K562 (cell line): ENCODE measurements around the gene DHRS3. TPM values are rescaled to one million over a fixed set of nuclear protein-coding genes. Genes with fewer than 3 reads are reported as not detected.

Experiments used
- BRD4 ChIP-seq: fragments of 200-600 bp; sonication (generic); IDR thresholded peaks from 2 replicates; pipeline ENCODE4 v1.6.1; 2017; ENCODE audit warnings: inconsistent platforms
- CREM ChIP-seq: IDR thresholded peaks from 2 replicates; pipeline ENCODE4 v1.6.1; 2014; ENCODE audit warnings: antibody characterized with exemption, low read depth
- CXXC5 ChIP-seq: fragments of 250-450 bp; sonication (Bioruptor Pico); IDR thresholded peaks from 2 replicates; pipeline ENCODE4 v1.8.0; 2022; ENCODE audit warnings: inconsistent platforms, mild to moderate bottlenecking, moderate library complexity
- E2F5 ChIP-seq: sonication (generic); formaldehyde crosslinking; IDR thresholded peaks from 2 replicates; pipeline ENCODE4 v1.8.0; 2022; ENCODE audit warnings: mild to moderate bottlenecking, missing genetic modification reagents
- HMGXB4 ChIP-seq: sonication (generic); formaldehyde crosslinking; IDR thresholded peaks from 2 replicates; pipeline ENCODE4 v1.8.1; 2023; ENCODE audit warnings: mild to moderate bottlenecking, missing genetic modification reagents
- MAZ ChIP-seq, 2 experiments: fragments of 450-650 bp in 1 of 2; sonication (generic) in 1 of 2; formaldehyde crosslinking; IDR thresholded peaks in 1 of 2; conservative IDR thresholded peaks in 1 of 2; 2 replicates each; pipeline versions ENCODE4 v1.4.0 to v1.5.0; 2020; ENCODE audit warnings: mild to moderate bottlenecking in 1 of 2, missing genetic modification reagents in 1 of 2
- MLLT1 ChIP-seq, 2 experiments: fragments of 450-650 bp; IDR thresholded peaks; 2 replicates each; pipeline ENCODE4 v1.6.1; 2016
- NR3C1 ChIP-seq: sonication (generic); formaldehyde crosslinking; IDR thresholded peaks from 2 replicates; pipeline ENCODE4 v1.8.1; 2022; ENCODE audit warnings: missing genetic modification reagents
- RHOXF2B ChIP-seq: fragments of 250-450 bp; sonication (Bioruptor Pico); conservative IDR thresholded peaks from 2 replicates; pipeline ENCODE4 v1.5.1; 2021
- SP2 ChIP-seq: IDR thresholded peaks from 2 replicates; pipeline ENCODE4 v1.6.1; 2011; ENCODE audit warnings: mild to moderate bottlenecking, low read depth, low read length, moderate library complexity; ENCODE audit not compliant: poor library complexity, severe bottlenecking; ENCODE audit errors: extremely low read depth
- ZBTB40 ChIP-seq, 2 experiments: fragments of 450-650 bp in 1 of 2; sonication (generic) in 1 of 2; formaldehyde crosslinking in 1 of 2; IDR thresholded peaks; 2 replicates each; pipeline versions ENCODE4 v1.7.1 to v1.9.0; 2016 to 2022; ENCODE audit warnings: inconsistent platforms in 1 of 2, mild to moderate bottlenecking in 1 of 2, missing genetic modification reagents in 1 of 2
- ZNF263 ChIP-seq: sonication (generic); formaldehyde crosslinking; IDR thresholded peaks from 2 replicates; pipeline ENCODE4 v1.8.0; 2022; ENCODE audit warnings: mild to moderate bottlenecking, missing genetic modification reagents, borderline replicate concordance
- ZNF707 ChIP-seq: fragments of 250-450 bp; sonication (Bioruptor Pico); conservative IDR thresholded peaks from 2 replicates; pipeline ENCODE4 v1.8.0; 2022; ENCODE audit warnings: inconsistent platforms, mild to moderate bottlenecking, moderate library complexity
- ZNF77 ChIP-seq: fragments of 250-450 bp; sonication (Bioruptor Pico); IDR thresholded peaks from 2 replicates; pipeline ENCODE4 v1.5.0; 2020
- polyA plus RNA-seq, 8 experiments: library from polyadenylated mRNA; depleted of rRNA in 4 of 8; stranded (reverse) in 5 of 8; unstranded in 3 of 8; fragments of >200 nt; fragmentation: Nextera tagmentation in 2 of 8; fragmentation: Illumina TruSeq in 1 of 8; extraction: Ambion mirVana in 2 of 8; extraction: Trizol in 1 of 8; gene quantifications; 2 replicates each; pipeline versions ENCODE4 v1.2.1 to v1.2.3, GENCODE V29; 2011 to 2014; ENCODE audit warnings: inconsistent platforms in 1 of 8, missing spikeins in 1 of 8
- total RNA-seq, 7 experiments: library from RNA; depleted of rRNA in 6 of 7; stranded (reverse); fragments of >200 nt in 6 of 7; fragmentation: Illumina TruSeq in 2 of 7; extraction: Trizol in 2 of 7; gene quantifications; 2 replicates each; pipeline versions ENCODE4 v1.2.1 to v1.2.3, GENCODE V29; 2011 to 2021; ENCODE audit warnings: low replicate concordance in 1 of 7

The DHRS3 gene
- total and polyA plus RNA-seq, 9 of the 15 experiments (the other 6 are each of a cell fraction or from before 2014, with no cell fraction given) = 21.0 to 116 (median 58.7) TPM

- TF ChIP-seq ZBTB40 (IDR thresholded peaks at IDR 0.05) (no peak), ZBTB40 (CRISPR knock-in tag; IDR thresholded peaks at IDR 0.05) (no peak), E2F5 (CRISPR knock-in tag) (no peak), ZNF77 (no peak), MLLT1 (IDR thresholded peaks at IDR 0.05) (0 out of 4 replicates have a peak, but pooled peaks of 1 of the 2 experiments have one; percentile 8), ZNF263 (CRISPR knock-in tag) (peak; percentile 63), SP2 (no peak), CXXC5 (CRISPR knock-in tag) (0 out of 2 replicates have a peak, but pooled peaks have one; percentile 5), HMGXB4 (no peak), MAZ (CRISPR knock-in tag; conservative IDR thresholded peaks at IDR 0.05 in 1 of 2, IDR thresholded peaks at IDR 0.05 in 1 of 2) (no peak), ZNF707 (CRISPR knock-in tag) (no peak), CREM (no peak), NR3C1 (CRISPR knock-in tag) (no peak), BRD4 (no peak), RHOXF2B (CRISPR knock-in tag) (no peak)
Measured at GRCh38 chr1:12615159-12615864, 2.7 kb downstream of the DHRS3 start (continued).
